Glutamatergic neuron (in vitro differentiated cells): Measurements from ENCODE around the gene GRIK4. TPM values are rescaled to one million over a fixed set of nuclear protein-coding genes. Genes with fewer than 3 reads are reported as not detected.

Experiments used
- DNase-seq: peaks from one replicate; pipeline ENCODE4 v3.0.0; 2022
- H3K27ac Mint-ChIP-seq: one replicate; pipeline ENCODE4 v1.8.0; 2020; ENCODE audit warnings: mild to moderate bottlenecking, mixed read lengths, inconsistent platforms; ENCODE audit not compliant: unreplicated experiment
- H3K27me3 Mint-ChIP-seq: one replicate; pipeline ENCODE4 v1.8.0; 2020; ENCODE audit warnings: mild to moderate bottlenecking, moderate library complexity, mixed read lengths, inconsistent platforms; ENCODE audit not compliant: unreplicated experiment
- H3K36me3 Mint-ChIP-seq: one replicate; pipeline ENCODE4 v1.8.0; 2020; ENCODE audit warnings: mild to moderate bottlenecking, mixed read lengths, inconsistent platforms; ENCODE audit not compliant: unreplicated experiment
- H3K4me1 Mint-ChIP-seq: one replicate; pipeline ENCODE4 v1.8.0; 2020; ENCODE audit warnings: mild to moderate bottlenecking, low read depth, mixed read lengths, inconsistent platforms; ENCODE audit not compliant: unreplicated experiment
- H3K4me3 Mint-ChIP-seq: one replicate; pipeline ENCODE4 v1.8.0; 2020; ENCODE audit warnings: mild to moderate bottlenecking, mixed read lengths, inconsistent platforms; ENCODE audit not compliant: unreplicated experiment
- H3K9me3 Mint-ChIP-seq: one replicate; pipeline ENCODE4 v1.8.0; 2020; ENCODE audit warnings: mild to moderate bottlenecking, moderate library complexity, mixed read lengths, inconsistent platforms; ENCODE audit not compliant: unreplicated experiment
- total RNA-seq: library from RNA; stranded (reverse); fragmentation: NEBNext Ultra II Directional; extraction: Animal tissue kit (Norgen Biotek cat#: 25700); gene quantifications from one replicate; pipeline ENCODE4 v1.2.1, GENCODE V29; 2021; ENCODE audit not compliant: unreplicated experiment
- TF ChIP-seq, protein P1 (sequence below): fragments of 200-600 bp; sonication (generic); IDR thresholded peaks from one replicate; pipeline ENCODE4 v1.5.0; 2021; ENCODE audit not compliant: partially characterized antibody, unreplicated experiment

GRIK4 gene
- total RNA-seq, 1 donor from 2014 or later = 3.6 TPM

DNA sequence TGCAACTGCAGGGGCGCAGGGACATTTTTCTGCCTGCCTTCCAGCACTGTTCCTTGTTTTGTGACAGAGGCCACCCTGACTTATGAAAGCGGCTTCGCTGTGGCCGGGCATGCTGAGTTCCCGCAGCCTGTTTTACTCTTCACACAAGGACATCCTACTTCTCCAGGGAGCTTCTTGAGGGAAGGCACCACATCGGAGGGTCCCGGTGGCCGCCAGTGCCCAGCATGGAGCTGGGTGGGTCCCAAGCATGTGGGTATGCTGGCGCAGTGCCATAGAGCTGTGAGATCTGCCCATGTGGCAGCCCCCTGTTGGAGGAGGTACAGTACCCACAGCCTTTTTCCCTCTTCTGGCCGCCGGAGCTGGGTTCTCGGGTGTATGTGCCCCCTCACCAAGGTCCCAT is 136.1 kb downstream of the GRIK4 start:
- peaks cover 6% of the 10 kb centered on the region for H3K27me3 Mint-ChIP-seq
- H3K27ac Mint-ChIP-seq = no peak overlapping the region
- no peak overlapping the region for H3K4me3 Mint-ChIP-seq
- no peak for DNase-seq
- TF ChIP-seq, protein P1, sequence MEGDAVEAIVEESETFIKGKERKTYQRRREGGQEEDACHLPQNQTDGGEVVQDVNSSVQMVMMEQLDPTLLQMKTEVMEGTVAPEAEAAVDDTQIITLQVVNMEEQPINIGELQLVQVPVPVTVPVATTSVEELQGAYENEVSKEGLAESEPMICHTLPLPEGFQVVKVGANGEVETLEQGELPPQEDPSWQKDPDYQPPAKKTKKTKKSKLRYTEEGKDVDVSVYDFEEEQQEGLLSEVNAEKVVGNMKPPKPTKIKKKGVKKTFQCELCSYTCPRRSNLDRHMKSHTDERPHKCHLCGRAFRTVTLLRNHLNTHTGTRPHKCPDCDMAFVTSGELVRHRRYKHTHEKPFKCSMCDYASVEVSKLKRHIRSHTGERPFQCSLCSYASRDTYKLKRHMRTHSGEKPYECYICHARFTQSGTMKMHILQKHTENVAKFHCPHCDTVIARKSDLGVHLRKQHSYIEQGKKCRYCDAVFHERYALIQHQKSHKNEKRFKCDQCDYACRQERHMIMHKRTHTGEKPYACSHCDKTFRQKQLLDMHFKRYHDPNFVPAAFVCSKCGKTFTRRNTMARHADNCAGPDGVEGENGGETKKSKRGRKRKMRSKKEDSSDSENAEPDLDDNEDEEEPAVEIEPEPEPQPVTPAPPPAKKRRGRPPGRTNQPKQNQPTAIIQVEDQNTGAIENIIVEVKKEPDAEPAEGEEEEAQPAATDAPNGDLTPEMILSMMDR = no peak
- peaks cover 7% of the 10 kb centered on the region for H3K4me1 Mint-ChIP-seq
- H3K36me3 Mint-ChIP-seq = no peaks in the 10 kb centered on the region
- peaks cover 4% of the 10 kb centered on the region for H3K9me3 Mint-ChIP-seq

DNA sequence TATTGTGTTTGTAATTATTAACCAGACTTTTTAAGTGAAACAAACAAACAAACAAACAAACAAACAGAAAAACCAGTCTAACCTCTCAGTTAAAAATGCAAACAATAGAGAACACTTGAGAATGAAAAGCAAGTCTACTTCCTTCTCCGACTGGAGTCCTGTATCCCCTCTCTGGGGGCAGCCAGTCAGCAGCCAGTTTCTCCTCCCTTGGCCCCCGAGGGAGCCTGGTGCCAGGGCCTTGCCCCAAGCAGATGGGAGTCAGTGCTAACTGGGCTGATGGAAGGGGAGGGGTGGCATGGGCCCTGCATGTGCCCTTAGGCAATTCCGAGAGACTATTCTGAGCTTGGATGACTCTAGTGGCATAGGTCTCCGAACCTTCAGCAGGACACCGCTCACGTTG is 137.2 kb downstream of the GRIK4 start:
- H3K27me3 Mint-ChIP-seq = peaks cover 5% of the 10 kb centered on the region
- no peak overlapping the region for H3K4me3 Mint-ChIP-seq
- DNase-seq = no peak

DNA sequence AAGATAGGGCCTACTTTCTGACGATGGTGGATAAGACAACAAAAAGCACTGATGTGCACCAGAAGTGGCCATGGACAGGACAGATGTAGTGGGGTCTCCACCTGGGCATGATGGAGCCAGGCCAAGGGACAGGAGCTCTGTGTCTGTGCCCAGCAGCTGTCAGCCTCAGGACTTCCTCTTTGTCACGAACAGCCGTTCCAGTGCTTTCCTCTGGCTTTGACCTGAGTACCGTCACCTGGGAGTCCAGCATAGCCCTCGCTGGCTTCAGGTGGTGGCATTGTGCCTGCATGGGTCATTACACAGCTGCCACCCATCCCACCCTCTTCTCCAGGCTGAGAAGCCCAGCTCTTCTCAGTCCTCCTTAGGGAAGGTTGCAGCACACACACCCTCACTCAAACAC is 137.8 kb downstream of the GRIK4 start:
- Mint-ChIP-seq H3K9me3 (peaks cover 6% of the 10 kb centered on the region), H3K4me1 (peaks cover 7% of the 10 kb centered on the region), H3K36me3 (no peaks in the 10 kb centered on the region), H3K4me3 (no peak overlapping the region), H3K27me3 (peaks cover 5% of the 10 kb centered on the region), H3K27ac (no peak overlapping the region)
- DNase-seq = no peak
- TF ChIP-seq, protein P1 = no peak

More for the DNA sequence above, 137.2 kb downstream of the GRIK4 start:
- TF ChIP-seq, protein P1 = no peak
- H3K36me3 Mint-ChIP-seq = no peaks in the 10 kb centered on the region
- H3K9me3 Mint-ChIP-seq = peaks cover 6% of the 10 kb centered on the region
- peaks cover 7% of the 10 kb centered on the region for H3K4me1 Mint-ChIP-seq
- H3K27ac Mint-ChIP-seq = no peak overlapping the region

DNA sequence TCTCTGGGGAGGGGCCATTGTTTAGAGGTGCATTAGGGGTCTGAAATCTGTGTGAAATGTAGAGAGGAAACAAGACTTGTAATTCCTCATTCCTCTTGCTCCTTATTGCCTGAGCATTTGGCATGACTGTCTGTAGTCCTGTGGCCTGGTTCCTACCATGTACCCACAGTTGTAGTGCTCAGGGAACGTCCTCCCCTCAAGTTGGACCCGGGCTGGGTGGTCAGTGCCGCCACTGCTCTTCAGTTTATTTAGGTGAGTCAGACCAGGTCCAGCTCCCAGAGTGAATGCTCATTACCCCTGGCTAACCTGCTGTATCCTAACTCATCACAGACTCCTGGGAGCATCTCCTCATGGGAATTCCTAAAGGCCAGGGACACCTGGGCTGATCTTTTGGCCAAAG is 139.8 kb downstream of the GRIK4 start:
- no peak overlapping the region for H3K4me3 Mint-ChIP-seq
- H3K36me3 Mint-ChIP-seq = no peaks in the 10 kb centered on the region
- TF ChIP-seq, protein P1 = no peak
- H3K4me1 Mint-ChIP-seq = peaks cover 11% of the 10 kb centered on the region
- peaks cover 5% of the 10 kb centered on the region for H3K27me3 Mint-ChIP-seq
- DNase-seq = no peak
- peaks cover 2% of the 10 kb centered on the region for H3K9me3 Mint-ChIP-seq
- no peak overlapping the region for H3K27ac Mint-ChIP-seq

DNA sequence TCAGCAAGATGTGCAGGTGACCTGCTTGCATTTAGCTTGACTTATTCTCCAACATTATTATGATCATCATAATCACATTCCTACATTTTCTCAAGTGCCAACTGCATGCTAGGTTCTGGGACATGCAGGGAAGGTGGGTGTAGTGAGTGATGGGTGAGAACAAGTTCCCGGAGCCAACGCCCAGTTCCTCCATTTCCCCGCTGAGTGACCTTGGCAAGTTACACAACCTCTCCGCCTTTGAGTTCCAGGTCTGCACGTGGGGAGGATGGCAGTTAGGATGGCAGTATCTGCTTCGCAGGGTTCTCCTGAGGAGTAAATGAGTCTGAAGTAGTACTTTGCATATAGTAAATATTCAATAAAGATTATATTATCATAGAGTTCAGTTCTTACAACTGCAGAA is 140.3 kb downstream of the GRIK4 start:
- peaks cover 2% of the 10 kb centered on the region for H3K9me3 Mint-ChIP-seq
- no peak for DNase-seq
- TF ChIP-seq, protein P1 = no peak
- H3K4me1 Mint-ChIP-seq = peaks cover 11% of the 10 kb centered on the region
- H3K27ac Mint-ChIP-seq = no peak overlapping the region
- no peak overlapping the region for H3K4me3 Mint-ChIP-seq
- peaks cover 5% of the 10 kb centered on the region for H3K27me3 Mint-ChIP-seq
- no peaks in the 10 kb centered on the region for H3K36me3 Mint-ChIP-seq
